ENCODE measurements around the gene KXD1.
"Not testable (repeated sequence)": the region's sequence is repeated elsewhere in the genome, so short reads cannot be mapped to it uniquely, and the experiment has no call there.

KXD1 gene

DNA sequence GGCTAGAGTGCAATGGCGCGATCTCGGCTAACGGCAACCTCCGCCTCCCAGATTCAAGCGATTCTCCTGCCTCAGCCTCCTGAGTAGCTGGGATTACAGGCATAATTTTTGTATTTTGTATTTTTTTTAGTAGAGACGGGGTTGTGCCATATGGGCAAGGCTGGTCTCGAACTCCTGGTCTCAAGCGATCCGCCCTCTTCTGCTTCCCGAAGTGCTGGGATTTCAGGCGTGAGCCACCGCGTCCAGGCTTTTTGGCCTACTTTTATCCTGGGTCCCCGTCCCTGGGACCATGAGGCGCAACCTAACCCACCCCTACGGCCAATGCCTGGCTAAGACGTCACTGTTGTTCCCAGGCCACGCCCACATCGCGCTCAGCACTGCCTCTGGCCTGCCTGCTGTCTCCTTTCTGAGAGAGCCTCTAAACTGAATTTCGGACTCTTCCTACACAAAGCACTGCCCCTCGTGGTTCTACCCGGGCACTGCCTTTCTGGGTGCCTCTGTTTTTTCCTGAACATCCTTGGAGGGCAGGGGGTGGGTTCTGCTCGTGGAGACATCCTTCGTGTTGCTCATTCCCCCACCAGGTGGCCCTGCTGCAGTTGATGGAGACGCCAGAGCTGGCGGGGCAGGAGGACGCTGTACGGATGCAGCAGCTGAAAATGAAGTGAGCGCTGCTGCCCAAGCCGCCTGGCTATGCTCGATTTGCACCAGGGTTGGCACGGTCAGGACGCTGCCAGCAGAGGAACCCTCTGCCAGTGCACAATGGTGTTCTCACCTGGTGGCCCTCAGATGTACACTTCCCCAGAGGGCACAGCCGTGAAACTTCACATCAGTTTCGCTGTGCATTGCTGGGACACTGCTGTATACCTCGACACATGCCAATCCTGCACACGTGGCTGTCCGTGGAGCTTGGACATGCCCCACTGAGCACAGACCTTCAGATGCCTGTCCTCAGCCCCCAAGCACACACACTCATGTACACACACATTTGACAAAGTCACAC lies 32.9 kb downstream of the KXD1 start:
- no peak overlapping the region for H2BK12ac ChIP-seq (ENCODE audit: low read length)
- H2AFZ ChIP-seq (ENCODE audit: insufficient read depth, low read length, poor library complexity) = peak overlapping the region; percentile 10
- no peak overlapping the region for H4K91ac ChIP-seq (ENCODE audit: low read depth, low read length)
- peaks cover 16% of the 10 kb centered on the region for H3K79me1 ChIP-seq (ENCODE audit: low read length)
- H2BK120ac ChIP-seq (ENCODE audit: insufficient read depth, low read length, poor library complexity) = no peak overlapping the region
- H2BK5ac ChIP-seq (ENCODE audit: low read depth, low read length, poor library complexity) = no peak overlapping the region
- H3K4me3 ChIP-seq (ENCODE audit: low read depth, low read length) = peak overlapping the region; percentile 46
- peaks cover 4 to 6% of the 10 kb centered on the region in 2 experiments for H3K36me3 ChIP-seq (ENCODE audit: control insufficient read depth in 1 of 2, insufficient read depth in 2 of 2, low read length in 2 of 2)
- WGBS (ENCODE audit: extremely low coverage, insufficient coverage, insufficient read length) = no CpG with 5 or more reads among the region's 40 CpGs
- no peak overlapping the region for H2AK5ac ChIP-seq (ENCODE audit: low read length)
- H4K8ac ChIP-seq (ENCODE audit: low read depth, low read length) = peak overlapping the region; percentile 44
- peak overlapping the region; percentile 32 for H4K12ac ChIP-seq (ENCODE audit: low read depth, low read length)
- H3K9me3 ChIP-seq (ENCODE audit: insufficient read depth, low read depth, low read length) = peaks cover 6% of the 10 kb centered on the region
- no peak overlapping the region for H3K4ac ChIP-seq (ENCODE audit: low read depth, low read length)
- H3K14ac ChIP-seq (ENCODE audit: low read length) = no peak overlapping the region
- H3K23ac ChIP-seq (ENCODE audit: low read length) = no peak overlapping the region
- peaks cover 11 to 20% of the 10 kb centered on the region in 2 experiments for H3K4me1 ChIP-seq (ENCODE audit: control insufficient read depth in 1 of 2, insufficient read depth in 2 of 2, low read length in 2 of 2)
- H3K27ac ChIP-seq (ENCODE audit: low read depth, low read length) = peak overlapping the region; percentile 32
- peak overlapping the region; percentile 87 for H3K4me2 ChIP-seq (ENCODE audit: low read length)
- H3K9ac ChIP-seq (ENCODE audit: low read length) = no peak overlapping the region
- no peak overlapping the region for H3K18ac ChIP-seq (ENCODE audit: low read length)
- peak in 1 of 2 donors; percentile 39 for DNase-seq
- H3K27me3 ChIP-seq (ENCODE audit: insufficient read depth, low read length) = no peaks in the 10 kb centered on the region
- H3K79me2 ChIP-seq (ENCODE audit: control insufficient read depth, insufficient read depth, low read length, poor library complexity) = peaks cover 6% of the 10 kb centered on the region

DNA sequence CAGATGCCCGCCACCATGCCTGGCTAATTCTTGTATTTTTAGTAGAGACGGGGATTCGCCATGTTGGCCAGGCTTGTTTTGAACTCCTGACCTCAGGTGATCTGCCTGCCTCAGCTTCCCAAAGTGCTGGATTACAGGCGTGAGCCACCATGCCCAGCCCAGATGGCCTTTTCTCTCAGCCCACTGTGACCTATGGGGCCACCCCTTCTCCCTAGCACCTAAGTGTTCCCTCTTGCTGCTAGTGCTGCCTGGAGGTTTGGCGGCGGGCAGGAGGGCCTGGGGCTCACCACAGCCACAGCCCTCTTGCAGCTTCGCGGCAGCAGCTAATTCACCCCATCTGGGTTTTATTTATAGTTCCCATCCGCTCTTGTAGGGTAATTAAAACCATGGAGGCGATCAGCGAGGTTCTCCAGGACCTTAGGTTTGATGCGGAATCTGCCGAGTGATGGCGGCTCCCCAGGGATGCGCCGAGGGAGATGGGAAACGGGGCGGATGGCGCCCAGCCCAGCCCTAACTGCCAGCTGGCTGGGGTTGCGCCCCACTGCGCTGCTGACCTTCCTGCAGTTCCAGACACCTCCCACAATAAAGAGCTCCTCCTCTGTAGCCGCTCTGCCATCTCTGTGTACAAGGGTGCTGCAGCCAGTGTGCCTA lies 34.2 kb downstream of the KXD1 start:
- H3K4me1 ChIP-seq (ENCODE audit: control insufficient read depth in 1 of 2, insufficient read depth in 2 of 2, low read length in 2 of 2) = peaks cover 11 to 21% of the 10 kb centered on the region in 2 experiments
- H4K91ac ChIP-seq (ENCODE audit: low read depth, low read length) = no peak overlapping the region
- H4K12ac ChIP-seq (ENCODE audit: low read depth, low read length) = no peak overlapping the region
- H3K18ac ChIP-seq (ENCODE audit: low read length) = no peak overlapping the region
- no peak overlapping the region for H3K4ac ChIP-seq (ENCODE audit: low read depth, low read length)
- no peak overlapping the region for H3K23ac ChIP-seq (ENCODE audit: low read length)
- no peak overlapping the region for H2BK5ac ChIP-seq (ENCODE audit: low read depth, low read length, poor library complexity)
- H2BK12ac ChIP-seq (ENCODE audit: low read length) = no peak overlapping the region
- WGBS (ENCODE audit: extremely low coverage, insufficient coverage, insufficient read length) = no CpG with 5 or more reads among the region's 22 CpGs
- no peak overlapping the region for H3K14ac ChIP-seq (ENCODE audit: low read length)
- H3K9ac ChIP-seq (ENCODE audit: low read length) = no peak overlapping the region
- H2AFZ ChIP-seq (ENCODE audit: insufficient read depth, low read length, poor library complexity) = no peak overlapping the region
- no peak overlapping the region for H2BK120ac ChIP-seq (ENCODE audit: insufficient read depth, low read length, poor library complexity)
- H3K4me2 ChIP-seq (ENCODE audit: low read length) = no peak overlapping the region
- H3K27ac ChIP-seq (ENCODE audit: low read depth, low read length) = no peak overlapping the region
- H3K9me3 ChIP-seq (ENCODE audit: insufficient read depth, low read depth, low read length) = peaks cover 6% of the 10 kb centered on the region
- H4K8ac ChIP-seq (ENCODE audit: low read depth, low read length) = no peak overlapping the region
- peaks cover 4 to 6% of the 10 kb centered on the region in 2 experiments for H3K36me3 ChIP-seq (ENCODE audit: control insufficient read depth in 1 of 2, insufficient read depth in 2 of 2, low read length in 2 of 2)
- peaks cover 16% of the 10 kb centered on the region for H3K79me1 ChIP-seq (ENCODE audit: low read length)
- peaks cover 6% of the 10 kb centered on the region for H3K79me2 ChIP-seq (ENCODE audit: control insufficient read depth, insufficient read depth, low read length, poor library complexity)
- H2AK5ac ChIP-seq (ENCODE audit: low read length) = no peak overlapping the region
- no peak for DNase-seq
- H3K27me3 ChIP-seq (ENCODE audit: insufficient read depth, low read length) = no peaks in the 10 kb centered on the region
- no peak overlapping the region for H3K4me3 ChIP-seq (ENCODE audit: low read depth, low read length)

DNA sequence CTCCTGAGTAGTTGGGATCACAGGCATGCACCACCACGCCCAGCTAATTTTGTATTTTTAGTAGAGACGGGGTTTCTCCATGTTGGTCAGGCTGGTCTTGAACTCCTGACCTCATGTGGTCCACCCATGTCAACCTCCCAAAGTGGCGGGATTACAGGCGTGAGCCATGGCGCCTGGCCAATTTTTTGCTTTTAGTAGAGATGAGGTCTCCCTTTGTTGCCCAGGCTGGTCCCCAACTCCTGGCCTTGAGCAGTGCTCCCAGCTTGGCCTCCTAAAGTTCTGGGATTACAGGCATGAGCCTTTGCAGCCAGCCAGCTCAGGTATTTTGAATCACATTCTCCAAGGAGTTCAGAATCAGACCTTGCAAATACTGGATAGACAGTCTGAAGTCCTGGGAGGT lies 35.1 kb downstream of the KXD1 start:
- WGBS (ENCODE audit: extremely low coverage, insufficient coverage, insufficient read length) = no CpG with 5 or more reads among the region's 5 CpGs
- not testable (repeated sequence) for H2AFZ ChIP-seq (ENCODE audit: insufficient read depth, low read length, poor library complexity); H3K4ac ChIP-seq (ENCODE audit: low read depth, low read length); H4K8ac ChIP-seq (ENCODE audit: low read depth, low read length); H2BK120ac ChIP-seq (ENCODE audit: insufficient read depth, low read length, poor library complexity); H3K79me2 ChIP-seq (ENCODE audit: control insufficient read depth, insufficient read depth, low read length, poor library complexity); DNase-seq; H3K14ac ChIP-seq (ENCODE audit: low read length); H3K4me3 ChIP-seq (ENCODE audit: low read depth, low read length); H2BK5ac ChIP-seq (ENCODE audit: low read depth, low read length, poor library complexity); H4K12ac ChIP-seq (ENCODE audit: low read depth, low read length); H3K36me3 ChIP-seq (ENCODE audit: control insufficient read depth in 1 of 2, insufficient read depth in 2 of 2, low read length in 2 of 2); H3K18ac ChIP-seq (ENCODE audit: low read length); H4K91ac ChIP-seq (ENCODE audit: low read depth, low read length); H3K27me3 ChIP-seq (ENCODE audit: insufficient read depth, low read length); H2BK12ac ChIP-seq (ENCODE audit: low read length); H3K23ac ChIP-seq (ENCODE audit: low read length); H3K9ac ChIP-seq (ENCODE audit: low read length); H2AK5ac ChIP-seq (ENCODE audit: low read length); H3K27ac ChIP-seq (ENCODE audit: low read depth, low read length); H3K9me3 ChIP-seq (ENCODE audit: insufficient read depth, low read depth, low read length); H3K4me2 ChIP-seq (ENCODE audit: low read length)
- H3K79me1 ChIP-seq (ENCODE audit: low read length) = peaks cover 16% of the 10 kb centered on the region
- H3K4me1 ChIP-seq (ENCODE audit: control insufficient read depth in 1 of 2, insufficient read depth in 2 of 2, low read length in 2 of 2) = peaks cover 11 to 22% of the 10 kb centered on the region in 2 experiments

GRCh38 chr19:18593367-18594095 lies 35.9 kb downstream of the KXD1 start:
- Histone ChIP-seq H4K91ac (ENCODE audit: low read depth, low read length) (no peak overlapping the region), H3K14ac (ENCODE audit: low read length) (no peak overlapping the region), H2BK5ac (ENCODE audit: low read depth, low read length, poor library complexity) (no peak overlapping the region), H3K4me3 (ENCODE audit: low read depth, low read length) (peak overlapping the region; percentile 63), H3K9me3 (ENCODE audit: insufficient read depth, low read depth, low read length) (peaks cover 7% of the 10 kb centered on the region), H2AFZ (ENCODE audit: insufficient read depth, low read length, poor library complexity) (no peak overlapping the region), H3K23ac (ENCODE audit: low read length) (no peak overlapping the region), H4K8ac (ENCODE audit: low read depth, low read length) (peak overlapping the region; percentile 30), H4K12ac (ENCODE audit: low read depth, low read length) (no peak overlapping the region), H3K79me2 (ENCODE audit: control insufficient read depth, insufficient read depth, low read length, poor library complexity) (peaks cover 6% of the 10 kb centered on the region), H3K27me3 (ENCODE audit: insufficient read depth, low read length) (no peaks in the 10 kb centered on the region), H3K4ac (ENCODE audit: low read depth, low read length) (no peak overlapping the region), H3K18ac (ENCODE audit: low read length) (no peak overlapping the region), H2BK12ac (ENCODE audit: low read length) (no peak overlapping the region), H3K27ac (ENCODE audit: low read depth, low read length) (no peak overlapping the region), H3K4me1 (ENCODE audit: control insufficient read depth in 1 of 2, insufficient read depth in 2 of 2, low read length in 2 of 2) (peaks cover 5 to 17% of the 10 kb centered on the region in 2 experiments), H3K79me1 (ENCODE audit: low read length) (peaks cover 13% of the 10 kb centered on the region), H2BK120ac (ENCODE audit: insufficient read depth, low read length, poor library complexity) (no peak overlapping the region), H3K36me3 (ENCODE audit: control insufficient read depth in 1 of 2, insufficient read depth in 2 of 2, low read length in 2 of 2) (peaks cover 4 to 6% of the 10 kb centered on the region in 2 experiments), H2AK5ac (ENCODE audit: low read length) (no peak overlapping the region), H3K9ac (ENCODE audit: low read length) (no peak overlapping the region), H3K4me2 (ENCODE audit: low read length) (peak overlapping the region; percentile 74)
- no CpG with 5 or more reads among the region's 25 CpGs for WGBS (ENCODE audit: extremely low coverage, insufficient coverage, insufficient read length)
- no peak for DNase-seq

Measured in trophoblast cell (in vitro differentiated cells and primary cell).